Measurements from ENCODE around the gene SLCO3A1. TPM values are rescaled to one million over a fixed set of nuclear protein-coding genes. Genes with fewer than 3 reads are reported as not detected.

The SLCO3A1 gene
- total RNA-seq, 1 experiment from 2014 or later: 37.8 TPM

DNA sequence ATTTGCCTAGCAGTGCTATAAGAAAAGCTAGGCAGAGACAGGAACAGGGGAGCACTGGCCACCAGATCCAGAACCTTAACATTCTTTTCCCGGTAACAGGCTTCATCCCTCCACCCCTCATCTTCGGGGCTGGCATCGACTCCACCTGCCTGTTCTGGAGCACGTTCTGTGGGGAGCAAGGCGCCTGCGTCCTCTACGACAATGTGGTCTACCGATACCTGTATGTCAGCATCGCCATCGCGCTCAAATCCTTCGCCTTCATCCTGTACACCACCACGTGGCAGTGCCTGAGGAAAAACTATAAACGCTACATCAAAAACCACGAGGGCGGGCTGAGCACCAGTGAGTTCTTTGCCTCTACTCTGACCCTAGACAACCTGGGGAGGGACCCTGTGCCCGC lies 309.1 kb downstream of the SLCO3A1 start:
- no peak overlapping the region for H3K27ac ChIP-seq
- BruUV-seq (replicated peaks): no TSS peak
- POLR2A ChIA-PET (ENCODE audit: unreplicated experiment): no interaction called here
- no peaks in the 10 kb centered on the region for H3K27me3 ChIP-seq (ENCODE audit: insufficient read depth, low read depth)
- intact Hi-C loops (cut with micrococcal nuclease; ENCODE audit: unreplicated experiment): no loop called here
- no peak overlapping the region for H2AFZ ChIP-seq
- H4K20me1 ChIP-seq (ENCODE audit: insufficient read depth): no peaks in the 10 kb centered on the region
- H3K36me3 ChIP-seq (ENCODE audit: low read depth): 0 out of 2 replicates have a peak, but pooled peaks cover 5% of the 10 kb centered on the region
- peaks cover 4% of the 10 kb centered on the region; the same call in 1 of the 2 replicates for H3F3A ChIP-seq (ENCODE audit: insufficient read depth, low read depth)
- CTCF ChIA-PET: no interaction called here
- H3K9me2 ChIP-seq (ENCODE audit: insufficient read depth): no peaks in the 10 kb centered on the region
- H3K4me1 ChIP-seq (replicated peaks; ENCODE audit: insufficient read depth): peaks cover 13% of the 10 kb centered on the region
- H3K79me2 ChIP-seq (ENCODE audit: low read depth): no peaks in the 10 kb centered on the region
- TF ChIP-seq CTCF (conservative IDR thresholded peaks at IDR 0.05): no peak
- TF ChIP-seq EZH2 (IDR thresholded peaks at IDR 0.05; ENCODE audit: low read depth): no peak
- no peak overlapping the region for H3K4me2 ChIP-seq
- DNase-seq: no peak
- H3K9me3 ChIP-seq (ENCODE audit: insufficient read depth, low read depth): no peaks in the 10 kb centered on the region
- no peak overlapping the region for H3K4me3 ChIP-seq

GRCh38 chr15:92163641-92164040 lies 310.1 kb downstream of the SLCO3A1 start:
- H2AFZ ChIP-seq: no peak overlapping the region
- CTCF ChIA-PET: no interaction called here
- POLR2A ChIA-PET (ENCODE audit: unreplicated experiment): no interaction called here
- H3K4me3 ChIP-seq: no peak overlapping the region
- no TSS peak for BruUV-seq (replicated peaks)
- intact Hi-C loops (cut with micrococcal nuclease; ENCODE audit: unreplicated experiment): no loop called here
- TF ChIP-seq EZH2 (IDR thresholded peaks at IDR 0.05; ENCODE audit: low read depth) (no peak), CTCF (conservative IDR thresholded peaks at IDR 0.05) (no peak)
- no peaks in the 10 kb centered on the region for H3K9me2 ChIP-seq (ENCODE audit: insufficient read depth)
- H3K4me1 ChIP-seq (replicated peaks; ENCODE audit: insufficient read depth): peaks cover 4% of the 10 kb centered on the region; the same call in 1 of the 2 replicates
- H3K4me2 ChIP-seq: no peak overlapping the region
- H3K9me3 ChIP-seq (ENCODE audit: insufficient read depth, low read depth): no peaks in the 10 kb centered on the region
- 0 out of 2 replicates have a peak, but pooled peaks cover 5% of the 10 kb centered on the region for H3K36me3 ChIP-seq (ENCODE audit: low read depth)
- DNase-seq: no peak
- no peaks in the 10 kb centered on the region for H3K27me3 ChIP-seq (ENCODE audit: insufficient read depth, low read depth)
- H3K79me2 ChIP-seq (ENCODE audit: low read depth): no peaks in the 10 kb centered on the region
- H3K27ac ChIP-seq: no peak overlapping the region
- H4K20me1 ChIP-seq (ENCODE audit: insufficient read depth): no peaks in the 10 kb centered on the region
- no peaks in the 10 kb centered on the region for H3F3A ChIP-seq (ENCODE audit: insufficient read depth, low read depth)

GRCh38 chr15:92164327-92165000 lies 311.0 kb downstream of the SLCO3A1 start:
- ChIA-PET CTCF (no interaction called here), POLR2A (ENCODE audit: unreplicated experiment) (no interaction called here)
- H3K4me2 ChIP-seq: no peak overlapping the region
- no peak overlapping the region for H3K4me3 ChIP-seq
- no TSS peak for BruUV-seq (replicated peaks)
- no peak overlapping the region for H2AFZ ChIP-seq
- intact Hi-C loops (cut with micrococcal nuclease; ENCODE audit: unreplicated experiment): no loop called here
- DNase-seq: no peak
- no peaks in the 10 kb centered on the region for H3K4me1 ChIP-seq (replicated peaks; ENCODE audit: insufficient read depth)
- no peaks in the 10 kb centered on the region for H3K27me3 ChIP-seq (ENCODE audit: insufficient read depth, low read depth)
- H3K9me3 ChIP-seq (ENCODE audit: insufficient read depth, low read depth): no peaks in the 10 kb centered on the region
- H3K9me2 ChIP-seq (ENCODE audit: insufficient read depth): no peaks in the 10 kb centered on the region
- H3K36me3 ChIP-seq (ENCODE audit: low read depth): 0 out of 2 replicates have a peak, but pooled peaks cover 5% of the 10 kb centered on the region
- H4K20me1 ChIP-seq (ENCODE audit: insufficient read depth): no peaks in the 10 kb centered on the region
- H3K79me2 ChIP-seq (ENCODE audit: low read depth): no peaks in the 10 kb centered on the region
- H3K27ac ChIP-seq: no peak overlapping the region
- H3F3A ChIP-seq (ENCODE audit: insufficient read depth, low read depth): no peaks in the 10 kb centered on the region
- TF ChIP-seq EZH2 (IDR thresholded peaks at IDR 0.05; ENCODE audit: low read depth) (no peak), CTCF (conservative IDR thresholded peaks at IDR 0.05) (no peak)

All from PC-9 (cell line).